SJCRH30 (cell line): ENCODE measurements around the gene ACADM. TPM values are rescaled to one million over a fixed set of nuclear protein-coding genes. Genes with fewer than 3 reads are reported as not detected.
"Not testable (repeated sequence)": the region's sequence is repeated elsewhere in the genome, so short reads cannot be mapped to it uniquely, and the experiment has no call there.

ENCODE experiments used
- DNase-seq, 2 experiments: peaks; one replicate each; pipeline ENCODE4 v3.0.0-alpha.2; 2015 to 2020
- H3K27ac ChIP-seq: fragments of 250-450 bp; sonication (Bioruptor Pico); 2 replicates; pipeline ENCODE4 v1.5.1; 2020; ENCODE audit warnings: mild to moderate bottlenecking, moderate library complexity
- H3K27me3 ChIP-seq: fragments of 250-450 bp; sonication (Bioruptor Pico); 2 replicates; pipeline ENCODE4 v1.5.1; 2020; ENCODE audit warnings: mild to moderate bottlenecking, moderate library complexity
- H3K36me3 ChIP-seq: fragments of 250-450 bp; sonication (Bioruptor Pico); 2 replicates; pipeline ENCODE4 v1.5.1; 2020; ENCODE audit warnings: mild to moderate bottlenecking, moderate library complexity
- H3K4me1 ChIP-seq: fragments of 250-450 bp; sonication (Bioruptor Pico); 2 replicates; pipeline ENCODE4 v1.5.1; 2020; ENCODE audit warnings: mild to moderate bottlenecking, moderate library complexity
- H3K4me3 ChIP-seq: fragments of 250-450 bp; sonication (Bioruptor Pico); 2 replicates; pipeline ENCODE4 v1.5.1; 2020; ENCODE audit warnings: mild to moderate bottlenecking, moderate library complexity
- H3K9me3 ChIP-seq: fragments of 250-450 bp; sonication (Bioruptor Pico); replicated peaks from 2 replicates; pipeline ENCODE4 v1.5.1; 2020; ENCODE audit warnings: mild to moderate bottlenecking, moderate library complexity
- total RNA-seq: library from RNA; depleted of rRNA; stranded (reverse); fragments of >200 nt; shearing (Covaris generic); gene quantifications from 2 replicates; pipeline ENCODE4 v1.2.3, GENCODE V29; 2014

The ACADM gene
- total RNA-seq, 1 experiment from 2014 or later = 78.3 TPM

DNA sequence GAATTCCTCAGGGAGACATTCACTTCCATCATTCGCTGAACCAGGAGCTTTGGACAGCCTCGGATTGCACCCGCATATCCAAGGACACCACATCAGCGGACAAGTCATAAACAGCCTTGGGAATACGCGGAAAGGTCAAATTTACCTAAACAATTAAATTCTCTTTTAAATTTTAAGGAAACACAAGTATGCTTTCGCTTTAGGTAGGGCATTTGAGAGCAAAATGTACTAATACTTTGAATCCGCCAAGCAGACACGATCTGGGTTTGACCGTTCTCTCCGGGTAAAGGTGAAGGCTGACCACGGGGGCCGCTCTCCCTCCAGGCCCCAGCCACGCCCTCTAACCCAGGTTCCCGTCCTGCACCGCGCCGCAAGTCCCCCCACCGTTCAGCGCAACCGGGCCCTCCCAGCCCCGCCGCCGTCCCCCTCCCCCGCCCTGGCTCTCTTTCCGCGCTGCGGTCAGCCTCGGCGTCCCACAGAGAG, 479 bp upstream of the ACADM start:
- Histone ChIP-seq H3K36me3 (peaks cover 9% of the 10 kb centered on the region), H3K9me3 (no peaks in the 10 kb centered on the region), H3K27me3 (no peaks in the 10 kb centered on the region), H3K27ac (peak overlapping the region; percentile 84), H3K4me3 (peak overlapping the region; percentile 80), H3K4me1 (no peaks in the 10 kb centered on the region; the same call in 1 of the 2 replicates)
- DNase-seq = peak; percentile 86 to 89

DNA sequence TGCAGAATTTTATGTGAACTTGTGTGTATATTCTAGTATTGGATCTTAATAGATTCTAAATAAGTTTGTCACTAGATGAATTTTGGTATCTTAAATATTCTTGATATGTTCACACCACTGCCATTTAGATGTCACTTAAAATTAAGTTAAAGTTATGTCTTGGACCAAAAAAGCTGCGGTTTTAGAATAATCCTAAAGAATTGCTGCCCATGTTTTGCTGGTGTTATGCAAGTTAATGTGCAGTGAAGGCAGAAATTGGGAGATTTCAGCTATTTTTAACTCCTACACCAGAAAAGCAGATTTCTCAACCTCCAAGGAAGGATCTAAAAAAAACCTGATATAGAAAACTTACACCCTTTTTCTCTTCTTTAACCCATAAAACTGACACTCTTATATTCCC, 757 bp downstream of the ACADM start:
- Histone ChIP-seq H3K27ac (peak overlapping the region; percentile 84), H3K27me3 (no peaks in the 10 kb centered on the region), H3K4me3 (peak overlapping the region; percentile 80), H3K36me3 (peaks cover 9% of the 10 kb centered on the region), H3K4me1 (no peaks in the 10 kb centered on the region; the same call in 1 of the 2 replicates), H3K9me3 (no peaks in the 10 kb centered on the region)
- DNase-seq = no peak

- no peaks in the 10 kb centered on the region for H3K27me3 ChIP-seq
- no peaks in the 10 kb centered on the region; the same call in 1 of the 2 replicates for H3K4me1 ChIP-seq
- no peaks in the 10 kb centered on the region for H3K9me3 ChIP-seq
- peaks cover 9% of the 10 kb centered on the region for H3K36me3 ChIP-seq
- H3K27ac ChIP-seq = no peak overlapping the region
- no peak for DNase-seq
- peak overlapping the region; percentile 80 for H3K4me3 ChIP-seq
Observed at GRCh38 chr1:75725861-75726361, 1.4 kb downstream of the ACADM start.

GRCh38 chr1:75727571-75727970, 3.1 kb downstream of the ACADM start:
- no peak for DNase-seq
- H3K9me3 ChIP-seq = no peaks in the 10 kb centered on the region

GRCh38 chr1:75730432-75730831, 5.9 kb downstream of the ACADM start:
- no peak for DNase-seq
- Histone ChIP-seq H3K9me3 (no peaks in the 10 kb centered on the region), H3K4me1 (no peaks in the 10 kb centered on the region; the same call in 1 of the 2 replicates), H3K4me3 (no peak overlapping the region), H3K36me3 (peaks cover 30% of the 10 kb centered on the region), H3K27me3 (no peaks in the 10 kb centered on the region), H3K27ac (no peak overlapping the region)

More at GRCh38 chr1:75727571-75727970, 3.1 kb downstream of the ACADM start:
- Histone ChIP-seq H3K4me1 (no peaks in the 10 kb centered on the region; the same call in 1 of the 2 replicates), H3K27me3 (no peaks in the 10 kb centered on the region), H3K4me3 (no peak overlapping the region), H3K36me3 (peaks cover 13% of the 10 kb centered on the region), H3K27ac (no peak overlapping the region)

- no peaks in the 10 kb centered on the region for H3K27me3 ChIP-seq
- peaks cover 39% of the 10 kb centered on the region for H3K36me3 ChIP-seq
- H3K4me3 ChIP-seq = no peak overlapping the region
- no peaks in the 10 kb centered on the region for H3K4me1 ChIP-seq
- no peaks in the 10 kb centered on the region for H3K9me3 ChIP-seq
- H3K27ac ChIP-seq = no peak overlapping the region
- DNase-seq = no peak
Observed at GRCh38 chr1:75731881-75732280, 7.4 kb downstream of the ACADM start.

- Histone ChIP-seq H3K27me3 (no peaks in the 10 kb centered on the region), H3K4me3 (no peak overlapping the region), H3K9me3 (no peaks in the 10 kb centered on the region), H3K4me1 (no peaks in the 10 kb centered on the region), H3K36me3 (peaks cover 42% of the 10 kb centered on the region), H3K27ac (no peak overlapping the region)
- no peak for DNase-seq
Observed at GRCh38 chr1:75732703-75733102, 8.2 kb downstream of the ACADM start.

GRCh38 chr1:75733661-75734060, 9.2 kb downstream of the ACADM start:
- Histone ChIP-seq H3K4me3 (no peak overlapping the region), H3K4me1 (no peaks in the 10 kb centered on the region), H3K36me3 (peaks cover 35% of the 10 kb centered on the region), H3K9me3 (no peaks in the 10 kb centered on the region), H3K27ac (no peak overlapping the region), H3K27me3 (no peaks in the 10 kb centered on the region)
- no peak for DNase-seq

- Histone ChIP-seq H3K36me3 (peaks cover 52% of the 10 kb centered on the region), H3K9me3 (no peaks in the 10 kb centered on the region), H3K27me3 (no peaks in the 10 kb centered on the region), H3K4me3 (no peak overlapping the region), H3K4me1 (no peaks in the 10 kb centered on the region), H3K27ac (no peak overlapping the region)
- no peak for DNase-seq
Observed at GRCh38 chr1:75736016-75736415, 11.5 kb downstream of the ACADM start.

- H3K4me3 ChIP-seq = no peak overlapping the region
- no peak overlapping the region for H3K27ac ChIP-seq
- no peak for DNase-seq
- H3K36me3 ChIP-seq = peaks cover 32% of the 10 kb centered on the region
- H3K9me3 ChIP-seq = no peaks in the 10 kb centered on the region
- H3K27me3 ChIP-seq = no peaks in the 10 kb centered on the region
- no peaks in the 10 kb centered on the region for H3K4me1 ChIP-seq
Observed at GRCh38 chr1:75742047-75742625, 17.6 kb downstream of the ACADM start.

GRCh38 chr1:75745276-75745675, 20.8 kb downstream of the ACADM start:
- Histone ChIP-seq H3K27me3 (no peaks in the 10 kb centered on the region), H3K4me3 (no peak overlapping the region), H3K36me3 (peaks cover 20% of the 10 kb centered on the region), H3K4me1 (no peaks in the 10 kb centered on the region), H3K9me3 (no peaks in the 10 kb centered on the region), H3K27ac (no peak overlapping the region)
- no peak for DNase-seq

DNA sequence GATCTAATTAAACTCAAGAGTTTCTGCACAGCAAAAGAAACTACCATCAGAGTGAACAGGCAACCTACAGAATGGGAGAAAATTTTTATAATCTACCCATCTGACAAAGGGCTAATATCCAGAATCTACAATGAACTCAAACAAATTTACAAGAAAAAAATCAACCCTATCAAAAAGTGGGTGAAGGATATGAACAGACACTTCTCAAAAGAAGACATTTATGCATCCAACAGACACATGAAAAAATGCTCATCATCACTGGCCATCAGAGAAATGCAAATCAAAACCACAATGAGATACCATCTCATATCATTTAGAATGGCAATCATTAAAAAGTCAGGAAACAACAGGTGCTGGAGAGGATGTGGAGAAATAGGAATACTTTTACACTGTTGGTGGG, 32.7 kb downstream of the ACADM start:
- peaks cover 41% of the 10 kb centered on the region for H3K36me3 ChIP-seq
- not testable (repeated sequence) for DNase-seq, H3K4me1 ChIP-seq, H3K27ac ChIP-seq, H3K27me3 ChIP-seq, H3K4me3 ChIP-seq, H3K9me3 ChIP-seq

GRCh38 chr1:75758543-75758942, 34.0 kb downstream of the ACADM start:
- not testable (repeated sequence) for H3K4me1 ChIP-seq, DNase-seq, H3K9me3 ChIP-seq, H3K4me3 ChIP-seq, H3K27me3 ChIP-seq, H3K27ac ChIP-seq
- H3K36me3 ChIP-seq = peaks cover 32% of the 10 kb centered on the region

GRCh38 chr1:75764057-75764655, 39.6 kb downstream of the ACADM start:
- Histone ChIP-seq H3K36me3 (peaks cover 7% of the 10 kb centered on the region; the same call in 1 of the 2 replicates), H3K4me3 (no peak overlapping the region), H3K9me3 (no peaks in the 10 kb centered on the region), H3K4me1 (0 out of 2 replicates have a peak, but pooled peaks cover 6% of the 10 kb centered on the region), H3K27me3 (no peaks in the 10 kb centered on the region), H3K27ac (no peak overlapping the region)
- DNase-seq = no peak

DNA sequence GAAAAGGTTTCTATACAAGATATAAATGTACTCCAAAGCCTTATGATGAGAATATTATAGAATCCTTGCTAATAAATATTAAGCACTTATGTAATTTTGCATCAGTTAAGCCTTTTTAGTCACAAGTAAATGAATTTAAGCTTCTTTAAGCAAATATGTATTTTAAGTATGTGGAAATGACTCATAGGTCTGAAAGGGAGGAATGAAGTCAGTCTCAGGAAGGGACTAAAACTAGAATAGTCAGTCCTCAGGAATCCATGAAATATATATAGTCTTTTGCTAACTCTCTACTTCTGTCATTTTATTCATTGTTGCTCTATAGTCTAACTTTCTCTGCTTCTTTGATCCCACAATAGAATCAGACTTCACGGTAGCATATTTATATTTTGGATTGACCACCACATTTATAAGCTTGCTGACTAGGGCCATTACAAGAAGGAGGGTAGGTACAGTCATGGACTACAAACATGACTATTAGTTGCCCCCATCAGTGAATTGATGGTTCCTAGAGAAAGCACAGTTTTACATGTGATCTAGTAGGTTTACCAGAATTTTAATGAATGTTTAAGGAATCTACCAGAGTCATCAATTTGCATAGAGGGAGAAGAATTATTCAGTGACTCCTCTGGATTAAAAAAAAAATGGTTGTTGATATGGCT, 41.3 kb downstream of the ACADM start:
- Histone ChIP-seq H3K4me1 (0 out of 2 replicates have a peak, but pooled peaks cover 6% of the 10 kb centered on the region), H3K27me3 (no peaks in the 10 kb centered on the region), H3K9me3 (no peaks in the 10 kb centered on the region), H3K4me3 (no peak overlapping the region), H3K27ac (peak overlapping the region; percentile 18), H3K36me3 (peaks cover 7% of the 10 kb centered on the region; the same call in 1 of the 2 replicates)
- no peak for DNase-seq
